AG20443 (cell line): Measurements from ENCODE around the gene MORC3.
"Not testable (repeated sequence)": the region's sequence is repeated elsewhere in the genome, so short reads cannot be mapped to it uniquely, and the experiment has no call there.

Source experiments
- DNase-seq: peaks from one replicate; pipeline ENCODE4 v3.0.0; 2012; ENCODE audit warnings: low spot score, mixed read lengths

The MORC3 gene

GRCh38 chr21:36319767-36320420 lies at the start of gene MORC3:
TSS of gene MORC3 (plus strand) at chr21:36320197. CDS start at chr21:36320265, 68 bp downstream.
- peak; percentile 100 for DNase-seq

DNA sequence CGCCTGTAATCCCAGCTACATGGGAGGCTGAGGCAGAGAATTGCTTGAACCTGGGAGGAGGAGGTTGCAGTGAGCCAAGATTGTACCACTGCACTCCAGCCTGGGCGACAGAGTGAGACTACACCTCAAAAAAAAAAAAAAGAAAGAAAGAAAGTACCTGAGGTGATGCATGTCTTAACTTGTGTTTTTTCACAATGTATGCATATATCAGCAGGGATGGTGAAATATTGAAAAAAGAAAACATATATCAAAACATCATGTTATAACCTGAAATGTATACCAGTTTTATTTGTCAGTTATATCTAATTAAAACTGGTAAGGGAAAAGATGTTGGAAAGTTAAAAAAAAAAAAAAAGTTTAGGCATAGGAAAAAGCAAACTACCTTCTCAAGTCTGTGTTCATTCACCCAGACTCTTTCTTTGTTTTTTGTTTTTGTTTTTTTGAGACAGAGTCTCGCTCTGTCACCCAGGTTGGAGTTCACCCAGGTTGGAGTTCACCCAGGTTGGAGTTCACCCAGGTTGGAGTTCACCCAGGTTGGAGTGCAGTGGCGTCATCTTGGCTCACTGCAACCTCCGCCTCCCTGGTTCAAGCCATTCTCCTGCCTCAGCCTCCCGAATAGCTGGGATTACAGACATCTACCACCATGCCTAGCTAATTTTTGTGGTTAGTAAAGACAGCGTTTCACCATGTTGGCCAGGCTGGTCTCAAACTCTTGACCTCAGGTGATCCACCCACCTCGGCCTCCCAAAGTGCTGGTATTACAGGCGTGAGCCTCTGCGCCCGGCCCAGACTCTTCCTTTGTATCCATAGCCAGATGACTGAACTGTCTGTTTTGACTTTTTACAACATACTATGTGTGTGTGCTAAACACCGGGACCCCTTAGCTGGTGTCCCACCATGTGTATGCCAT lies 49.0 kb upstream of the MORC3 start:
- not testable (repeated sequence) for DNase-seq

DNA sequence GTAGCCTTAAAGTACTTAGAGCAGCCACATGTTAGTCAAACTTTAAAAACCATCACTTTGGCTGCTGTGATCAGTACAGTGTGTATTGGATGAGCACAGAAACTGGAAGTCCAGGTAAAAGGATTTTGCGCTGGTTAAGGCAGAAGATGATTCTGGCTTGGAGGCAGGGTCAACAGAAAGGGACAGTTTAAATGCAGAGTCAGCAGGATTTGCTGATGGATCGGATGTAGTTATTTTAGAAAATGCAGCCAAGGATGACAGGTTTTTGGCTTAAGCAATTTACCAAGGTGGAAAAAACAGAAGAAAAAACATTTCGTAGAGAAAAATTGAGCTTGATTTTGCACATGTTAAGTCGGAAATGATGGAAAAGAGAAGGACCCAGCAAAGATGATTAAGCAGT lies 45.9 kb upstream of the MORC3 start:
- no peak for DNase-seq

GRCh38 chr21:36282568-36283230 lies 37.3 kb upstream of the MORC3 start:
- DNase-seq: no peak

- not testable (repeated sequence) for DNase-seq
These were observed 36.8 kb upstream of the MORC3 start for GRCh38 chr21:36283231-36283622.

DNA sequence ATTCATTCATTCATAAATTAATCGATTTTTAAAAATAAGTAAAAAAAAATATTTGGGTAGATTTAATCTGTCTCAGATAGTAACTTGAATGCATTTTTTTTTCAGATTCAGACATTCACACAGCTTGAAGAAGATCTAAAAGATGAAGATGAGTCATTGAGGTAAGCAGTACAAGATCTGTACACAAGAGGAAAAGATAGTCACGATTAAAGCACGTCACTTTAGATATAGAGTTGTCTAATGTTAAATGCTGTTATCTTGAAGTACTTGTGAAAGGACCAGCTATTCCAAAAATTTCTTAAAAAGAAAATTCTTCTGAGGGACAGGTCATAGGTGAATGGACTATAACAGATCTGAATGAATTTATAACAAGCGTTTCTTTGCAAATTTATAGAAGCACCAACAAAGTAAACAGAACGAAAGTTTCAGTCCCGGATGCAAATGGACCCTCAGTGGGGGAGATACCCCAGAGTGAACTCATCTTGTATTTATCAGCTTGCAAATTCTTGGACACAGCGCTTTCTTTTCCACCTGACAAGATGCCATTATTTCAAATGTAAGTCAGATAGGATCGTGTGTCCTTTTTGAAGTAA lies 31.2 kb upstream of the MORC3 start:
- DNase-seq: no peak

DNA sequence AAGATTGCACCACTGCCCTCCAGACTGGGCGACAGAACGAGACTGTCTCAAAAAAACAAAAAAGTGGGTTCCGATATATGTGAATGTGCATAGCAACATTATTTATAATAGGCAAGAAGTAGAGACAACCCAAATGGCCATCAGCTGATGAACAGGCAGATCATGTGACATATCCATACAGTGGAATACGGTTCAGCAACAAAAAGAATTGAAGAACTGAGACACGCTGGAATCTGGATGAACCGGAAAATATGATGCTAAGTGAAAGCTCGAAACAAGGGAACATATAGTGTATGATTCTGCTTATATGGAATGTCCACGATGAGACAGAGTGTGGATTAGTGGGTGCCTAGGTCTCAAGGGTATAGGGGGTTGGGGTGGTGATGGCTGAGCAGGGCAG lies 28.5 kb upstream of the MORC3 start:
- DNase-seq: no peak

DNA sequence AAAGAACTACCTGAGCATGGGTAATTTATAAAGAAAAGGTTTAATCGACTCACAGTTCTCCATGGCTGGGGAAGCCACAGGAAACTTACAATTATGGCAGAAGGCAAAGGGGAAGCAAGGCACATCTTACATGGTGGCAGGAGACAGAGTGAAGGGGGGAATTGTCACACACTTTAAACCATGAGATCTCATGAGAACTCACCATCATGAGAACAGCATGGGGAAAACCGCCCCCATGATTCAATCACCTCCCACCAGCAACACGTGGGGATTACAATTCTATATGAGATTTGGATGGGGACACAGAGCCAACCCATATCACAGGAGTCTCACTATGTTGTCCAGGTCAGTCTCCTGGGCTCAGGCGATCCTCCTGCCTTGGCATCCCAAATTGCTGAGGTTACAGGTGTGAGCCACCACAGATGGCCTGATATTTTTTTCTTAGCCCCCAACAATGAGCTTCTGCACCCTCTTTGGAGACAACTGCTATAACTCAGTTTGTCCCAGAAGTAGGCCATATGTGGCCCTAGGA lies 22.5 kb upstream of the MORC3 start:
- DNase-seq: no peak

GRCh38 chr21:36297938-36298572 lies 21.9 kb upstream of the MORC3 start:
- peak; percentile 85 for DNase-seq

GRCh38 chr21:36306872-36307534 lies 13.0 kb upstream of the MORC3 start:
- DNase-seq: no peak

DNA sequence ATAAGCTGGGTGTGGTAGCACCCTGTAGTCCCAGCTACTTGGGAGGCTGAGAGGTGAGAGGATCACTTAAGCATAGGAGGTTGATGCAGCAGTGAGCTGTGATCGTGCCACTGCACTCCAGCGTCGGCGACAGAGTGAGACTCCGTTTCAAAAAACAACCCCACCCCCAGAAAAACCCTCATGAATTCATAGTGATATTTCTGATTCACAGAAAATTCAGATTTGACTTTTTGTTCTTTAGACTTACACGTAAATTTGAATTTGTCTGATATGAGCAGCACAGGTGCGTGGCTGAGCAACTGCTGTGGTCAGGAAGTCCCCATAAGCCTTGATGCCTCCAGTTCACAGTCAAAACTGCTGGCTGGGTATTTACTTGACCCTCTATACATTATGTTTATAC lies 10.0 kb upstream of the MORC3 start:
- DNase-seq: no peak

DNA sequence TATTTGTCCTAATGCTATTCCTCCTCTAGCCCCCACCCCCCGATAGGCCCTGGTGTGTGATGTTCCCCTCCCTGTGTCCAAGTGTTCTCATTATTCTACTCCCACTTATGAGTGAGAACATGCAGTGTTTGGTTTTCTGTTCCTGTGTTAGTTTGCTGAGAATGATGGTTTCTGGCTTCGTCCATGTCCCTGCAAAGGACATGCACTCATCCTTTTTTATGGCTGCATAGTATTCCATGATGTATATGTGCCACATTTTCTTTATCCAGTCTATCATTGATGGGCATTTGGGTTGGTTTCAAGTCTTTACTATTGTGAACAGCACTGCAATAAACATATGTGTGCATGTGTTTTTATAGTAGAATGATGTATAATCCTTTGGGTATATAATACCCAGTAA lies 6.6 kb upstream of the MORC3 start:
- DNase-seq: not testable (repeated sequence)

DNA sequence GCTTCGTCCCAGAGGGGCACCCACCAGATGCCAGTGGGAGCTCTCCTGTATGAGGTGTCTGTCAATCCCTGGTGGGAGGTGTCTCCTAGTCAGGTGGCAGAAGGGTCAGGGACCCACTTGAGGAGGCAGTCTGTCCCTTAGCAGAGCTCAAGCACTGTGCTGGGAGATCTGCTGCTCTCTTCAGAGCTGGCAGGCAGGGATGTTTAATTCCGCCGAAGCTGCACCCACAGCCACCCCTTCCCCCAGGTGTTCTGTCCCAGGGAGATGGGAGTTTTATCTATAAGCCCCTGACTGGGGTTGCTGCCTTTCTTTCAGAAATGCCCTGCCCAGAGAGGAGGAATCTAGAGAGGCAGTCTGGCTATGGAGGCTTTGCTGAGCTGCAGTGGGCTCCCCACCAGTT lies 4.0 kb upstream of the MORC3 start:
- DNase-seq: not testable (repeated sequence)

- DNase-seq: no peak
These were observed 3.0 kb upstream of the MORC3 start for GRCh38 chr21:36316872-36317484.

DNA sequence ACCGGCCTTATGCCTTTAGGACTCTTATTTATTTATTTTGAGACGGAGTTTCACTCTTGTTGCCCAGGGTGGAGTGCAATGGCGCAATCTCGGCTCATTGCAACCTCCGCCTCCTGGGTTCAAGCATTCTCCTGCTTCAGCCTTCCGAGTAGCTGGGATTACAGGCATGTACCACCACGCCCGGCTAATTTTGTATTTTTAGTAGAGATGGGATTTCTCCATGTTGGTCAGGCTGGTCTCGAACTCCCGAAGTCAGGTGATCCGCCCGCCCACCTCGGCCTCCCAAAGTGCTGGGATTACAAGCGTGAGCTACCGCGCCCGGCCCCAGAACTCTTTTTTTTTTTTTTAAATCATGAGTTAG lies 611 bp upstream of the MORC3 start:
- DNase-seq: not testable (repeated sequence)

GRCh38 chr21:36320421-36321324 lies 676 bp downstream of the MORC3 start:
- DNase-seq: peak; percentile 71

DNA sequence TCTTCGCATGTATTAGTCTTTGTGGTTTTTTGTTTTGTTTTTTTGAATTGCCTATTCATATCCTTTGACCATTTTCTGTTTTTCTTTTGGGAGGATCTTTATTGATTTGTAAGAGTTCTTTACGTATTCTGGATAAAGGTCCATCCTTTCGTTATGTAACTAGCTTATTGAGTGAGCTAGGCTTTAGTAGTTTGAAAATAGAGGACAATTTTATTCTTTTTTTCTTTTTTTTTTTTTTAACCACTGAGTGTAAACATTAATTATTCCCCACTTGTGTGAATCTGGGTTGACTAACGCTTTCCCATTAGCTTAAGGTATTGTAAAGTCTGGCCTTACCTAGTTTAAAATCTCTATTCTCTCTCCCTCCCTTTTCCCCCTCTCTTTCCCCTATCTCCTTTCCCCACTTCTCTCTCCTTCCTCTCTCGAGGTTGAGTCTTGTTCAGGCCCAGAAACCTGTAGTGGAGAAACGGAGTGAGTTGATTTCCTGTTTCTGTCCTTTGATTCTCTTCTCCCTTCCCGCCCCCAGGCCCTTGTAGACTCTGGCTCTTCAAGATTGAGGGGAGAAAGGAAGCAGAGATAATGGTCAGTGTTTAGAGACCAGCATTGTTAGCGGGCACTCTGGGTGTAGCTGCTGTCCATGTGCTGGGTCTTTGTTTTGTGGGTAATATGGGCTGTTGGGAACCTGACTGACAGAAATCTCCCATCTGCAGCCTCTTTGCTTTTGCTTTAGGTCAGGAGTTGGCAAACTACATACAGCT lies 1.5 kb downstream of the MORC3 start:
- DNase-seq: no peak

GRCh38 chr21:36322083-36322424 lies 2.1 kb downstream of the MORC3 start:
- DNase-seq: no peak

GRCh38 chr21:36323032-36323431 lies 3.0 kb downstream of the MORC3 start:
- peak; percentile 23 for DNase-seq
